Stimulated activated CD4-positive, alpha-beta T cell treated with anti-CD3 and anti-CD28 coated beads, Interleukin-4, amount 100 ng/mL, for 4 hours (primary cell): ENCODE data around the gene MTHFD1.

Source experiments
- DNase-seq, 2 experiments: peaks; one replicate each; pipeline ENCODE4 v3.0.0-alpha.2; 2020

The MTHFD1 gene

DNA sequence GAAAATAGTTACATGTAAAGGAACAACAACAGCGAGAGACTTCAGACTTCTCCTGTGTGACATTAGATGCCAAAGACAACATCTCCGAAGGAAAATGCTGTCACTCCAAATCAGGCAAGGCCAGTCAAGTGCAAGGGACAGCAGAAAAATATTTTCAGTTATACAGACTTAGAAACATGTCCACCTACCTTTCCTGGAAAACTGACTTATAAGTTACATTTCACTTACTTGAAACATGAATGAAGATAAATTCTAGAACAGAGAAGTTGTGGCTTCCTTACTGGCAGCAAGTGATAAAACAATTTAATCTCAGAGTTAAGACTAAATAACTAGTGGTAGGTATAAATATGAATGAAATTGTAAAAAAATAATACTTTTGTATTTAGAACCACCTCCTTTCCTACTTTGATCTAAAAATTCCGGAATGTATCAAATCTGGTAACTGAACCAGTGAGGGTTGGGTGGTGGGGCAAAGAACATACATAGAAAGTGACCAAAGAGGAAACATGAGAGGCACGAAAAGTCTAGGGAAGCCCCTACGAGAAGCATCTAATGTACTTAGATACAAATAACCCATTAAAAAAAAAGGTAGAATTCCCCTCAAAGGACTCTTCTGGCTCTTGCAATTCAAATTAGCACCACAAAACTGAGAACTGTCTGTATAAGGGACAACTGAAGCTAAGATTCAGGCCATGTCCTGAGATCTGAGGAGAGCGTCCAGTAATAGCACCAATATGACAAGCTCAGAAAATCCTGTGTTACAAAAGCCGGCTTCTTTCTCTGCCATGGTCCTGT is 21.2 kb downstream of the MTHFD1 start:
- no peak for DNase-seq

- no peak for DNase-seq
These were observed 22.1 kb downstream of the MTHFD1 start for GRCh38 chr14:64410084-64410774.

DNA sequence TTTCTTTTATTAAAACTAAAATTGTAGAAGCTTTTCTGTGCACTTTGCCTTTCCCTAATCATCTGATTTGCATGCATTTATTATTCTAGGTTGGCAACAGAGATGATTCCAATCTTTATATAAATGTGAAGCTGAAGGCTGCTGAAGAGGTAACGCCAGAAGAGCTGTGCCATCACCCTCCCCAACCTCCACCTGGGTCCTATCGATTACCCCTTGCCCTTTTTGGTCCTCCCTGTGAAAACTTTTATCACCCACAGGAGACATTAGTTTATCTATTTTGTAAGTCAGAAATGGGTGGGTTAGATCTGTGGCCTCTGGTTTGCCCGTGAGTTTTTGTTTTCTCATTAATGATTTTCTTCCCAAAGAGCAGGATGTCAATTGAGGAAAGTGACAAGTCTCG is 22.8 kb downstream of the MTHFD1 start:
- no peak for DNase-seq

GRCh38 chr14:64412237-64412636 is 24.1 kb downstream of the MTHFD1 start:
- no peak for DNase-seq

DNA sequence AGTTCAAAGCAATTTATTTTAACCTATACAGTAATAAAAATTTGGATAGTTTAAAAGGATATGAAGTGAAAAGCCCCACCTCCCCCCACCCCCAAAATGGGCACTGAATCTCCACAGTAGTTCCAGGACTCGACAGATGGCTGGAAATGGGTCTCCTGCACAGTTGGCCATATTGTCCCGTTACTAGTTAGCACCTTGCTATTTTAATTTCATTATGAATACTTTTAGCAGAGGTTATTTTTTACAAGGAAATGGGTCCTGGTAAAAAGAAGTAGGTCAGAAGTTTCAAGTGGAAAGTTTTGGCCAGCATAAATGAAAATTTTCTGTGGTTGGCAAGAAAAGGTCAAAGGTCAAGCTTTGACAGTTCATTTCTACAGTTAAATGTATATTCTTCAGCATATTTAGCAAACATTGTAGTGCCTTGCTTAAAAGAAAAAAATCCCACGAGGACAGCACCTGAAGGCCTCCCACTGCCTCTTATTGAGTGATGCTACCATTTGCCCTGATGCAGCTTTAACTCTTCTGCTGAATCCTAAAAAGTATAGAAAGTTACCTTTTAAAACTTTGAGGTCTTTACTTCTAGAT is 28.3 kb downstream of the MTHFD1 start:
- DNase-seq: no peak

GRCh38 chr14:64417055-64417770 is 29.1 kb downstream of the MTHFD1 start:
- DNase-seq: no peak

DNA sequence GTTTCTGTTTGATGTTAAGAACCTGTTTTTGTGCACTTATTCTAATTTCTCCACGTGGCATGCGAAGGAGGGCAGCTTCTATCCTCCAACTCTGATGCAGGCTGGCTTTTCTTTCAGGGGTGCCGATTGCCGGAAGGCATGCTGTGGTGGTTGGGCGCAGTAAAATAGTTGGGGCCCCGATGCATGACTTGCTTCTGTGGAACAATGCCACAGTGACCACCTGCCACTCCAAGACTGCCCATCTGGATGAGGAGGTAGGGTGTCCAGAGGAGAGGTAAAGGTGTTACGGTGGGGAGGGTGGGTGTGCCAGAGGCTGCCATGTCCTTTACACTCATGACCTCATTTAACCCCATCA is 29.6 kb downstream of the MTHFD1 start:
- DNase-seq: no peak

- no peak for DNase-seq
These were observed 30.9 kb downstream of the MTHFD1 start for GRCh38 chr14:64419003-64419402.

DNA sequence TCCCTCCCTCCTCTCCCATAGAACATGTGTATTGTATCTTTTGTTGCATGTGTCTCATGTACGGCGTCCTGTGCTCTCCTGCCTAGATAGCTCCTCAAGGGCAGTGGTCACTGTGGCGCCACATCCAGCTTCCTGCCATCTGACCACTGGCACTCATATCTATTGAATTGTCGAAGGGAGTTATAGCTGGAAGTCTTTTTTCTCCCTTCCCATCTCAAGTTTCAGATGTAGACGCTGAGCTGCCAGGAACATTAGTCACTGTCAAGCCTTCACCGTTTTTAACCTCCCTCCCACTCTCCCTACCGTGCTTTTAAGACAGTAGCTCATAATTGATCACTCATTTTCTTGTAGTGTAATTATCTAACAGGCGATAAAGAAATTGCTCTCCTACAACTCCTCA is 33.0 kb downstream of the MTHFD1 start:
- DNase-seq: no peak

- DNase-seq: no peak
These were observed 33.9 kb downstream of the MTHFD1 start for GRCh38 chr14:64422005-64422404.

GRCh38 chr14:64422756-64423155 is 34.6 kb downstream of the MTHFD1 start:
- DNase-seq: no peak

- no peak for DNase-seq
These were observed 35.8 kb downstream of the MTHFD1 start for GRCh38 chr14:64423987-64424386.

DNA sequence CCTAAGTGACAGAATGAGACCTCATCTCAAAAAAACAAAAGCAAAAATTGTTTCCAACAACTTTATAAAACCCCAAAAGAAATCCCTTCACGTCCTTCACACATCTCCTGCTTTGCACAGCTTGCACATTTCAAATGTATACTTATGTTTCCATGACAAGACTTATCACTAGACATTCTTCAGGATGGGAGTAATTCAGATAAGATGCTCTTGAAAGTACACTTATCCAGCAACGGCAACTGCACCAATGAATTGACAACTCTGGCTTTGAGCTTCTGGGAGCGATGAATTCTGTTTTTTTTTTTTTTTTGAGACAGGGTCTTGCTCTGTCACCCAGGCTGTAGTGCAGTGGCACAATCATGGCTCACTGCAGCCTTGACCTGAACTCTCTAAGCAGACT is 46.4 kb downstream of the MTHFD1 start:
- DNase-seq: no peak

DNA sequence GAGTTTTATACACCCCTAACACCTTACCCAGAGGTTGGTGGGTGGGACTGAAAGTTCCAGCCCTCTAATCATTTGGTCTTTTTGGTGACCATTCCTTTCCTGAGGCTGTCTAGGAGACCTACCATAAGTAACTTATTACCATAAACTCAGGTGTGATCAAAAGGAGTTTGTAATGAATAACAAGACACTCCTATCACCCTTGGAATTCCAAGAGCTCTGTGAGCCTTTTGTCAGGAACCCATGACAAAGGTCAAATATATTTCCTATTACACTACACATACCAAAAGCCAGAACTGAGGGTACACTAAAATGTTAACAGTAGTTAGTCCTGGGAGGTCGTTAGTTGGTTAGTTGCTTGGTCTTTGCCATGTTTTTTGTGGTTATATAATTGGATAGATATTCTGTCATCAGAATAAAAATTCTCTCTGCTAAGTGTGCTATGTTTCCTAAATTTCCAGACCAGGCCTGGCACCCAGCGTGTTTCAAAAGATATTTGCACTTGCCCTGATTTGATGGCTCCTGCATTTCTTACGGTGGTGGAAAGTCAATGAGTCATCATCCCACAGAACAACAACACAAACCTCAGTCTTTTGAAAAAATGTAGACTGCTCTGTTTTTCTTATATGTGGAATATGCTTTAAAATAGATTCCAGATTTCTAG is 50.2 kb downstream of the MTHFD1 start:
- DNase-seq: no peak

DNA sequence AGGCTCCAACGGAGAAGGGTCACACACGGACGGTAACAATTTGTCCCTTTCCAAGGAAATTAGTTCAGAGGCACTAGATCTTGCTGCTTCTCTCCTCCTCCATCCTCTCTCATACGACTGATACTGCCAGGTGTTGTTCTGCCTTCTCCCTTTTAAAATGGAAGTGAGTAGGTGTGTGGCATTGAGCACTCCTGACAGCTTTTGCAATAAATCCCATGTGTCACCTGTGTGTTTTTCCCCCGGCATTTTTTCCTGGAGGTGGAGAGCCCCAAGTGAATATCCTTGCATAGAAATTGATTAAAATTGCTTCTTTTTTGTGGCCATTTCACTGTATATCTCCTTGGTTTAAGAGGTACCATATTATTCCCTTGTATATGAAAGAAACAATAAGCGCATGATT is 51.0 kb downstream of the MTHFD1 start:
- no peak for DNase-seq

DNA sequence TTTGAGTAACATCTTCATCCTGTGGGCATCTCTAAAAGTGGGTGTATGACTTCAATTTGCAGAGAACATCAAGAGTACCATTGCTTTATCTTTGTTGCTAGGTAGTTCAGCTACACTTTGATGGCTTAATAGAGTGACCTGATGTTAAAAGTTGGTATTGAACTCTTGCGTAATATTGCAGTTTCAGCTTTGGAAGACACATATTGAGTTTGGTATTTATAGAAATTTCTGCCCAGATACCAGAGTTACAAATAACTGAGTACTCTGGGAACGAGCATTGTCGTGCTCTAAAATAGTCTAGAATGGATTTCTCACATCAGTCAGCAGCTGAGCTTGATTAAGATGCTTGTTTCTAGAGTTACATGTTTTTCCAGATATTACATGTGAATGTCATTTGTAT is 52.3 kb downstream of the MTHFD1 start:
- DNase-seq: no peak

DNA sequence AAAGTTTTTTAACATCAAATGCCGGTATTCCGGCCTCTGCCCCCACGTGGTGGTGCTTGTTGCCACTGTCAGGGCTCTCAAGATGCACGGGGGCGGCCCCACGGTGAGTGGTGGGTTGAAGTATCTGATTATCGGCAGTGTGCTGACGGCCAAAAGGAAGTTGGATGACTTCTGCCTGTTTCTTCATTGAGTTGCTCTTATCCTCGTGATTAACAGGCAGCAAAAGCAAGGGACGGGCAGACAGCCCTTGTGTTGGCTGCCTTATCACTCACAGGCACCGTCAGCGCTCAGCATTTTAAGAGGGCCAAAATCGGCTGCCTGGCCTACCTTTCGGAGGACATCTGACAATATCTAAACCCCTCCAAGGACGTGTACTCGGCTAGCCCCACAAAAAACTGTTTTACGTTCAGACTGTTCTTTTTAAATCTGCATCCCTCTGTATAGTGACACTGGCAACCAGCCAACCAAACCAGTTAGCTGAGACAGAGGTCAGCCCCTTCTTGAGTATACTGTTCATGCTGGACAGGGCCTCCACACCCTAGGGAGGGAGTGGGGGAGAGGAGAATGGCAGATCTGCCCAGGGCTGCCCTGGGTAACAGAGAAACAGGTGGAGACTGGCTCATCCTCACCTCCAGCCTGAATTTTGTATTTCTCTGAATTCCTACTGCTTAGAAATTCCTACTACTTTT is 54.3 kb downstream of the MTHFD1 start:
- DNase-seq: no peak

DNA sequence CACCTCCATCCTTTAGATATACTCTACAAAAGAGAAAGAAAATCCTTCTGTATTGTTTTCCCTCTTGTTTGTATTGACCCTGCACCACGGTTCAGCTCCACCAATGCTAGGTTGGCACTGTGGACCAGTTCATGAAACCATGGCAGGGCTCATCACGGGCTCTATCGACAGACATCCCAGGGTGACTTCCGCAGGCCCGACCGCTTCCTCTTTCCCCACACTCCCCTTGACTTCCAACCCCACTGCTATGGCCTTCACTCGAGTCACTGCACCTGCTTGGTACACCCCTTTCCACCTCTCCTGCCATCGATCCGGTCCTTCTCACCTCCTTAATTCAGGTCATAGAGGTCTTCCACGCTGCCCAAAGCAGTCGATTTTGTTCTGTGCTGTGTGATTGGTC is 56.0 kb downstream of the MTHFD1 start:
- no peak for DNase-seq

- DNase-seq: peak; percentile 7 to 35
These were observed 57.1 kb downstream of the MTHFD1 start for GRCh38 chr14:64444984-64445845.

DNA sequence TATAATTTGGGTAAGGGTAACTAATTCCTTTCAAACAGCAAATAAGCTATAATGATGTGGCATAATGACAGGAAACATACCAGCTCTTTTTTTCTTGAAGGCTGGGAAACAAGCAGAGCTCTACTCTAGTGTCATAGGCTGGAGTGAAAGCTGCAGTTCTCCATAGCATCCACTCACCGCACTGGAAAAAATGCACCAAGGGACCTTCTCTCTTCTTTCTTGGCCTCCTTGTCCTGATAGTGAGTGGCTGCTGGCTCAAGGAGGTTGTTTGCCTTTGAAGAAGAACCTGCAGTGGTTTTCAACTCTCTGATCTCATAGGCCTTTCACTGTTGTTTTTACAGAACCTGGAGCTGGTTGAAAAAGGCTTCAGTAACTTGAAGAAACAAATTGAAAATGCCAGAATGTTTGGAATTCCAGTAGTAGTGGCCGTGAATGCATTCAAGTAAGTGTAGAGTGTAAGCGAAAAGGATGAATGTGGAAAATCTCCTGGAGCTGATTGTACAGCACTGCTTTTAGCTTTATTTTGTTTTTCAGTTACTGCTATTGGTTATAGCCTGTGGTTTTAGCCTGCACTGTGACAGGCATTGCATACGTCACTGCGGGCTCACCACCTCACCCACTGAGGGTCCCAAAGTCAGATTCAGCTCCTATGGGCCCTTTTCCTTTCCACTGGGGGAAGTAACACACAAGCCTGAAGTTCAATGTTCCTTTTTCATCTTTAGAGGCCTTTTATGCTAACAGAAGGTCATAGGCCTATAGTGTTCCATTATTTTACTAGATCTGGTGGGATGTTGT is 59.9 kb downstream of the MTHFD1 start:
- DNase-seq: no peak

- peak in 1 of 2 experiments; percentile 27 for DNase-seq
These were observed 62.1 kb downstream of the MTHFD1 start for GRCh38 chr14:64450255-64450654.
